CD4-positive, alpha-beta T cell (primary cell): ENCODE measurements around the gene ZBTB46. TPM values are rescaled to one million over a fixed set of nuclear protein-coding genes. Genes with fewer than 3 reads are reported as not detected.

Experiments used
- ATAC-seq: fragments of 200-7000 bp; cut with Tn5 transposase; one replicate; pipeline ENCODE4 v1.10.0; 2022; ENCODE audit warnings: mild to moderate bottlenecking; ENCODE audit not compliant: poor library complexity
- CTCF ChIA-PET: fragments of 350-600 bp; sonication (Branson Sonifier 250); formaldehyde crosslinking; loops from one replicate; lab custom pipeline; 2021; ENCODE audit warnings: antibody characterized with exemption, inconsistent platforms; lab: Charles Lee
- POLR2A ChIA-PET: fragments of 350-600 bp; sonication (Branson Sonifier 250); formaldehyde crosslinking; loops from one replicate; lab custom pipeline; 2021; ENCODE audit warnings: antibody characterized with exemption, inconsistent platforms; lab: Charles Lee
- DNase-seq, 14 experiments: peaks; one replicate each; pipeline ENCODE4 v3.0.0-alpha.2; 2013 to 2020; ENCODE audit warnings: mixed read lengths in 2 of 14
- H3K27ac ChIP-seq, 2 donors: one replicate each; pipeline versions ENCODE4 v1.5.1 to v1.7.0; 2013; ENCODE audit warnings: low read length in 2 of 2, low read depth in 1 of 2, mild to moderate bottlenecking in 1 of 2
- H3K27me3 ChIP-seq, 2 experiments: 1 replicate in 1 of 2; 2 replicates in 1 of 2; pipeline versions ENCODE4 v1.6.1 to v1.7.0; 2013; ENCODE audit warnings: low read length in 2 of 2, control low read depth in 1 of 2, mild to moderate bottlenecking in 1 of 2, moderate library complexity in 1 of 2; ENCODE audit not compliant: insufficient read depth in 2 of 2, control insufficient read depth in 1 of 2
- H3K36me3 ChIP-seq: one replicate; pipeline ENCODE4 v1.6.1; 2013; ENCODE audit warnings: low read length, control low read depth; ENCODE audit not compliant: insufficient read depth
- H3K4me1 ChIP-seq: one replicate; pipeline ENCODE4 v1.6.1; 2013; ENCODE audit warnings: low read length, control low read depth; ENCODE audit not compliant: insufficient read depth
- H3K4me3 ChIP-seq: one replicate; pipeline ENCODE4 v1.5.1; 2013; ENCODE audit warnings: mild to moderate bottlenecking, low read length, moderate library complexity
- H3K9me3 ChIP-seq, 2 experiments: 1 replicate in 1 of 2; 2 replicates in 1 of 2; pipeline versions ENCODE4 v1.6.1 to v1.7.0; 2013; ENCODE audit warnings: low read length in 2 of 2, mild to moderate bottlenecking in 2 of 2, control low read depth in 1 of 2, moderate library complexity in 1 of 2; ENCODE audit not compliant: control insufficient read depth in 1 of 2, insufficient read depth in 1 of 2
- H3K27ac Mint-ChIP-seq: one replicate; pipeline ENCODE4 v1.8.0; 2020; ENCODE audit warnings: mixed read lengths
- H3K27me3 Mint-ChIP-seq: one replicate; pipeline ENCODE4 v1.8.0; 2021; ENCODE audit warnings: mixed read lengths
- H3K36me3 Mint-ChIP-seq: one replicate; pipeline ENCODE4 v1.8.0; 2021; ENCODE audit warnings: low read depth, mixed read lengths
- H3K4me1 Mint-ChIP-seq: one replicate; pipeline ENCODE4 v1.8.0; 2021; ENCODE audit warnings: low read depth, mixed read lengths
- H3K4me3 Mint-ChIP-seq: one replicate; pipeline ENCODE4 v1.8.0; 2020; ENCODE audit warnings: mild to moderate bottlenecking, mixed read lengths
- H3K9me3 Mint-ChIP-seq: one replicate; pipeline ENCODE4 v1.8.0; 2020; ENCODE audit warnings: mixed read lengths
- CTCF ChIP-seq: fragments of 200-600 bp; IDR thresholded peaks from one replicate; pipeline ENCODE4 v1.8.0; 2022; ENCODE audit warnings: antibody characterized with exemption, mild to moderate bottlenecking
- intact Hi-C, 2 experiments: fragments of 100-400 bp; cut with DNase I in 1 of 2; cut with micrococcal nuclease in 1 of 2; formaldehyde crosslinking; loops; one replicate each; pipeline versions ENCODE4 v1.15.1 to v1.9.0; 2023 to 2025; cut with DNase I, micrococcal nuclease
- total RNA-seq, 174 experiments: library from RNA in 2 of 174; stranded (reverse) in 2 of 174; gene quantifications; one replicate each; pipeline ENCODE4 v1.2.3 and lab custom pipeline; 2021 to 2026

ZBTB46 gene
- total RNA-seq, 2 experiments from 2014 or later, result 0.08 to 0.34 TPM

- ChIA-PET POLR2A (interaction anchor here (0.6 to 9.9 kb wide), 7 partner anchors 16 to 129 kb away, joined by 3 to 168 read pairs (median 13); partner anchors contain the start of genes ARFRP1, RTEL1, TPD52L2 and ZGPAT), CTCF (interaction anchor here (1.1 to 6.3 kb wide), 5 partner anchors 13 to 93 kb away, joined by 4 to 44 read pairs (median 15); partner anchors contain the start of genes ARFRP1 and ZGPAT)
- Histone ChIP-seq H3K36me3 (peaks cover 49% of the 10 kb centered on the region), H3K27ac (peak overlapping the region in 1 of 2 donors; percentile 83), H3K27me3 (no peaks in the 10 kb centered on the region), H3K4me1 (peaks cover 67% of the 10 kb centered on the region), H3K9me3 (no peaks in the 10 kb centered on the region), H3K4me3 (no peak overlapping the region)
- TF ChIP-seq CTCF, result no peak
- DNase-seq (peak in 2 of 14 experiments; percentile 35 to 43), ATAC-seq (no peak)
- Mint-ChIP-seq H3K4me3 (peak overlapping the region; percentile 91), H3K27me3 (no peaks in the 10 kb centered on the region), H3K4me1 (peaks cover 25% of the 10 kb centered on the region), H3K36me3 (peaks cover 26% of the 10 kb centered on the region), H3K27ac (peak overlapping the region; percentile 88), H3K9me3 (no peaks in the 10 kb centered on the region)
- intact Hi-C loops, result loop anchor here in 1 of 2 experiments (5.0 to 10.0 kb wide), 2 partner anchors 47 to 80 kb away; partner anchors contain the start of genes RTEL1 and STMN3
These were observed 95.9 kb downstream of the ZBTB46 start for GRCh38 chr20:63734946-63735858.

GRCh38 chr20:63734111-63734945 lies 96.7 kb downstream of the ZBTB46 start:
- H3K36me3 Mint-ChIP-seq, result peaks cover 30% of the 10 kb centered on the region
- H3K4me3 ChIP-seq, result no peak overlapping the region
- ChIA-PET CTCF (interaction anchor here (6.3 kb wide), 1 partner anchor 27 kb away, joined by 44 read pairs; the partner anchor contains the start of genes ARFRP1 and ZGPAT), POLR2A (interaction anchor here (1.4 to 9.9 kb wide), 2 partner anchors 17 to 27 kb away, joined by 4 to 118 read pairs; partner anchors contain the start of genes ARFRP1 and ZGPAT)
- H3K27me3 ChIP-seq, result no peaks in the 10 kb centered on the region
- intact Hi-C loops, result loop anchor here in 1 of 2 experiments (10.0 kb wide), 1 partner anchor 80 kb away; the partner anchor contains the start of genes RTEL1 and STMN3
- H3K9me3 ChIP-seq, result no peaks in the 10 kb centered on the region
- peaks cover 49% of the 10 kb centered on the region for H3K36me3 ChIP-seq
- peaks cover 25% of the 10 kb centered on the region for H3K4me1 Mint-ChIP-seq
- ATAC-seq (no peak), DNase-seq (no peak)
- H3K27ac ChIP-seq, result no peak overlapping the region
- no peaks in the 10 kb centered on the region for H3K27me3 Mint-ChIP-seq
- no peaks in the 10 kb centered on the region for H3K9me3 Mint-ChIP-seq
- H3K4me1 ChIP-seq, result peaks cover 76% of the 10 kb centered on the region
- H3K4me3 Mint-ChIP-seq, result peak overlapping the region; percentile 57
- no peak overlapping the region for H3K27ac Mint-ChIP-seq
- TF ChIP-seq CTCF, result no peak
